Measurements from ENCODE around the gene HMGN1. TPM values are rescaled to one million over a fixed set of nuclear protein-coding genes. Genes with fewer than 3 reads are reported as not detected.

Gene HMGN1
- total RNA-seq (2014; rRNA removed; shearing (Covaris generic)) (264 and 349 TPM in 2 replicates), total RNA-seq (2022) (492 and 532 TPM in 2 replicates), Bru-seq, nascent RNA (percentile 99 among the genes with signal in this experiment), BruChase-seq, experiment 1, labeled RNA remaining after a 6-hour chase (percentile 99 among the genes with signal in this experiment), BruChase-seq, experiment 2, labeled RNA remaining after a 2-hour chase (percentile 98 among the genes with signal in this experiment)
- long read RNA-seq, full-length matches to known transcripts: 585 of 771 reads
- long read RNA-seq, partial matches to known transcripts: 60 of 771 reads
- long read RNA-seq, other reads (novel, unspliced or antisense): 126 of 771 reads

- peaks cover 48% of the 10 kb centered on the region for H3K36me3 ChIP-seq (ENCODE audit: insufficient read depth, low read length)
- H3K9me3 ChIP-seq (ENCODE audit: low read length): no peaks in the 10 kb centered on the region; the same call in 1 of the 2 replicates
- peak within 1 kb of the TSS; percentile 65 for H2AFZ ChIP-seq (ENCODE audit: low read length)
- H3K9me2 ChIP-seq (ENCODE audit: insufficient read depth, low read length): no peaks in the 10 kb centered on the region
- TF ChIP-seq, protein P1, sequence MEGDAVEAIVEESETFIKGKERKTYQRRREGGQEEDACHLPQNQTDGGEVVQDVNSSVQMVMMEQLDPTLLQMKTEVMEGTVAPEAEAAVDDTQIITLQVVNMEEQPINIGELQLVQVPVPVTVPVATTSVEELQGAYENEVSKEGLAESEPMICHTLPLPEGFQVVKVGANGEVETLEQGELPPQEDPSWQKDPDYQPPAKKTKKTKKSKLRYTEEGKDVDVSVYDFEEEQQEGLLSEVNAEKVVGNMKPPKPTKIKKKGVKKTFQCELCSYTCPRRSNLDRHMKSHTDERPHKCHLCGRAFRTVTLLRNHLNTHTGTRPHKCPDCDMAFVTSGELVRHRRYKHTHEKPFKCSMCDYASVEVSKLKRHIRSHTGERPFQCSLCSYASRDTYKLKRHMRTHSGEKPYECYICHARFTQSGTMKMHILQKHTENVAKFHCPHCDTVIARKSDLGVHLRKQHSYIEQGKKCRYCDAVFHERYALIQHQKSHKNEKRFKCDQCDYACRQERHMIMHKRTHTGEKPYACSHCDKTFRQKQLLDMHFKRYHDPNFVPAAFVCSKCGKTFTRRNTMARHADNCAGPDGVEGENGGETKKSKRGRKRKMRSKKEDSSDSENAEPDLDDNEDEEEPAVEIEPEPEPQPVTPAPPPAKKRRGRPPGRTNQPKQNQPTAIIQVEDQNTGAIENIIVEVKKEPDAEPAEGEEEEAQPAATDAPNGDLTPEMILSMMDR (conservative IDR thresholded peaks at IDR 0.05; ENCODE audit: low read length): no peak
- TF ChIP-seq EZH2phosphoT487 (IDR thresholded peaks at IDR 0.05; ENCODE audit: borderline replicate concordance, low read depth, low read length): no peak
- H4K20me1 ChIP-seq (ENCODE audit: insufficient read depth, low read length): peaks cover 35% of the 10 kb centered on the region
- H3K4me3 ChIP-seq (ENCODE audit: low read depth, low read length, poor library complexity, severe bottlenecking): peak within 1 kb of the TSS; percentile 90
- peaks cover 61% of the 10 kb centered on the region for H3K79me2 ChIP-seq (ENCODE audit: insufficient read depth, low read depth, low read length)
- H3K4me1 ChIP-seq (ENCODE audit: insufficient read depth, low read length, poor library complexity, severe bottlenecking): peaks cover 38% of the 10 kb centered on the region
- ChIA-PET CTCF (ENCODE audit: unreplicated experiment) (interaction anchor here (0.6 kb wide), 1 partner anchor 92 kb away, joined by 3 read pairs; no protein-coding TSS in a partner anchor), POLR2A (interaction anchor here (0.6 to 3.8 kb wide), 10 partner anchors 10 to 165 kb away, joined by 3 to 50 read pairs (median 4); partner anchors contain the start of genes BRWD1 and PSMG1)
- peak within 1 kb of the TSS; percentile 79 for H3K27ac ChIP-seq (ENCODE audit: low read depth, low read length, poor library complexity, severe bottlenecking)
- BruUV-seq (replicated peaks): no TSS peak
- H3K4me2 ChIP-seq (ENCODE audit: low read length): peak within 1 kb of the TSS; percentile 97
- intact Hi-C loops (cut with micrococcal nuclease; ENCODE audit: unreplicated experiment): loop anchor here (1.0 to 2.0 kb wide), 4 partner anchors 30 to 166 kb away; partner anchors contain the start of gene PSMG1
- peak; percentile 86 for DNase-seq (ENCODE audit: low spot score)
Observed at GRCh38 chr21:39348355-39349210, at the start of gene HMGN1. TSS of gene HMGN1 (minus strand) at chr21:39349088. CDS start at chr21:39348917, 171 bp downstream.

DNA sequence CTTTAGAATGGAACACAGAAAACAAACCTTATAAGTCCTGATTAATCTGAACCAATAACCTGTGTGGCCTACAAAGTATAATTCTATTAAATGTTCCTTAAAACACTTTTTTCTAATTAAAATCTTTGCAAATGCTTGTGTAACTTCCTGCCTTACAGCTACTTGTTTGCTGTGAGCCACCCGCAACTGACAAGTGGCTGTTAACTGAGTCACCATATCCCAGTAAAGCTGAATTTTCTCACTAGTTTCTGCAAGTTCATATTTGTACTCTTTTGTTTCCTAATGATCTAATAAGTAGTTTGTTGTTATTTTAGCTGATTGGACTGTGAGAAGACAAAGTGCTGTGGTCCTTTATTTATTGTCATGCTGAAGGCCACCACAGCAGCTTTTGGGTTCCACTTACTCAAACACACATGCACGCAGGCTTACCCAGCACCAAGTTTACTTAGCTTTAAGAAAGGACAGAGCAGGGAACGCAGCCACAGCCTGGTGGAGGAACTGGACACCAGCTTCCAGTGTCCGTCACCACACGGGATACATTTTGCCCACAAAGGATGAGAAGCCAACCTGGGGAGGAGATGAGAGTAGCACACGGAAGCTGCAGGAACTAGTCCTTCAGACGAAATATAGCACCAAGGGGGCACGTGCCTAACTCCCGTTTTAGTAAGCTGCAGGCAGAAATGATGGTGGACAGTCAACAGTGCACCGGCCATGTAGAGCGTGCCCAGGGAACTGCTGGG is 48.9 kb upstream of the HMGN1 start:
- POLR2A ChIA-PET: interaction anchor here (0.8 kb wide), 1 partner anchor 22 kb away, joined by 9 read pairs; no protein-coding TSS in a partner anchor
- no peak overlapping the region for H3K4me2 ChIP-seq (ENCODE audit: low read length)
- no peak overlapping the region for H2AFZ ChIP-seq (ENCODE audit: low read length)
- no peaks in the 10 kb centered on the region for H3K9me3 ChIP-seq (ENCODE audit: low read length)
- no peaks in the 10 kb centered on the region for H3K9me2 ChIP-seq (ENCODE audit: insufficient read depth, low read length)
- intact Hi-C loops (cut with micrococcal nuclease; ENCODE audit: unreplicated experiment): no loop called here
- no peaks in the 10 kb centered on the region for H4K20me1 ChIP-seq (ENCODE audit: insufficient read depth, low read length)
- TF ChIP-seq EZH2phosphoT487 (IDR thresholded peaks at IDR 0.05; ENCODE audit: borderline replicate concordance, low read depth, low read length): no peak
- TF ChIP-seq, protein P1 (conservative IDR thresholded peaks at IDR 0.05; ENCODE audit: low read length): no peak
- DNase-seq (ENCODE audit: low spot score): no peak
- CTCF ChIA-PET (ENCODE audit: unreplicated experiment): no interaction called here
- H3K27ac ChIP-seq (ENCODE audit: low read depth, low read length, poor library complexity, severe bottlenecking): no peak overlapping the region
- BruUV-seq (replicated peaks): no TSS peak
- H3K36me3 ChIP-seq (ENCODE audit: insufficient read depth, low read length): peaks cover 38% of the 10 kb centered on the region
- H3K79me2 ChIP-seq (ENCODE audit: insufficient read depth, low read depth, low read length): no peaks in the 10 kb centered on the region
- H3K4me3 ChIP-seq (ENCODE audit: low read depth, low read length, poor library complexity, severe bottlenecking): no peak overlapping the region
- no peaks in the 10 kb centered on the region for H3K4me1 ChIP-seq (ENCODE audit: insufficient read depth, low read length, poor library complexity, severe bottlenecking)

Measured in OCI-LY7 (cell line).